Fibroblast of the aortic adventitia (primary cell): ENCODE data around the gene NLRC3. TPM values are rescaled to one million over a fixed set of nuclear protein-coding genes. Genes with fewer than 3 reads are reported as not detected.
A peak's percentile ranks its signal among the peaks of the same experiment; 100 is the strongest.

Experiments
- DNase-seq: peaks from one replicate; pipeline ENCODE4 v3.0.0-alpha.2; 2010; ENCODE audit warnings: low read depth
- H3K4me3 ChIP-seq: 2 replicates; pipeline ENCODE4 v1.5.1; 2011; ENCODE audit warnings: low read depth, mild to moderate bottlenecking, control low read depth, low read length, moderate library complexity
- CTCF ChIP-seq: IDR thresholded peaks from 2 replicates; pipeline ENCODE4 v1.5.1; 2011; ENCODE audit warnings: mild to moderate bottlenecking, low read length, control low read depth, inconsistent platforms; ENCODE audit not compliant: insufficient read depth
- total RNA-seq: library from RNA; depleted of rRNA; stranded (reverse); fragments of >200 nt; gene quantifications from 2 replicates; pipeline ENCODE4 v1.2.3, GENCODE V29; 2012; ENCODE audit warnings: low replicate concordance

The NLRC3 gene
- total RNA-seq, 1 donor: not detected

- DNase-seq: peak; percentile 31
- TF ChIP-seq CTCF: no peak
Measured at GRCh38 chr16:3520413-3520812, 56.8 kb downstream of the NLRC3 start.

GRCh38 chr16:3519581-3519980, 57.6 kb downstream of the NLRC3 start:
- DNase-seq: no peak
- TF ChIP-seq CTCF: no peak
- H3K4me3 ChIP-seq: no peak overlapping the region

More at GRCh38 chr16:3520413-3520812, 56.8 kb downstream of the NLRC3 start:
- H3K4me3 ChIP-seq: no peak overlapping the region

GRCh38 chr16:3518986-3519348, 58.2 kb downstream of the NLRC3 start:
- no peak for TF ChIP-seq CTCF
- DNase-seq: no peak
- no peak overlapping the region for H3K4me3 ChIP-seq

- no peak overlapping the region for H3K4me3 ChIP-seq
- no peak for DNase-seq
- TF ChIP-seq CTCF: no peak
Measured at GRCh38 chr16:3518292-3518985, 58.8 kb downstream of the NLRC3 start.

- DNase-seq: no peak
- H3K4me3 ChIP-seq: no peak overlapping the region
- TF ChIP-seq CTCF: no peak
Measured at GRCh38 chr16:3515897-3516296, 61.3 kb downstream of the NLRC3 start.

- no peak overlapping the region for H3K4me3 ChIP-seq
- no peak for TF ChIP-seq CTCF
- DNase-seq: peak; percentile 25
Measured at GRCh38 chr16:3514621-3515020, 62.6 kb downstream of the NLRC3 start.
